Duodenal mucosa (tissue), 2 donors: ENCODE data around the gene PDS5A.
"Not testable (repeated sequence)": the region's sequence is repeated elsewhere in the genome, so short reads cannot be mapped to it uniquely, and the experiment has no call there.

Experiments used
- H3K27ac ChIP-seq: one replicate; pipeline ENCODE4 v1.7.0; 2013; ENCODE audit warnings: low read depth, low read length
- H3K27me3 ChIP-seq, 2 donors: one replicate each; pipeline ENCODE4 v1.7.0; 2013; ENCODE audit warnings: low read length in 2 of 2, control low read depth in 1 of 2; ENCODE audit not compliant: insufficient read depth in 2 of 2, control insufficient read depth in 1 of 2
- H3K36me3 ChIP-seq, 2 donors: one replicate each; pipeline ENCODE4 v1.7.0; 2013; ENCODE audit warnings: low read length in 2 of 2, control low read depth in 1 of 2; ENCODE audit not compliant: insufficient read depth in 2 of 2, control insufficient read depth in 1 of 2
- H3K4me1 ChIP-seq, 2 donors: one replicate each; pipeline ENCODE4 v1.7.0; 2013; ENCODE audit warnings: low read length in 2 of 2, control low read depth in 1 of 2; ENCODE audit not compliant: insufficient read depth in 2 of 2, control insufficient read depth in 1 of 2
- H3K4me3 ChIP-seq, 2 donors: one replicate each; pipeline ENCODE4 v1.7.0; 2013; ENCODE audit warnings: low read length in 2 of 2, low read depth in 1 of 2
- H3K9ac ChIP-seq, 2 donors: one replicate each; pipeline ENCODE4 v1.7.0; 2013; ENCODE audit warnings: low read length in 2 of 2, low read depth in 1 of 2
- H3K9me3 ChIP-seq, 2 donors: one replicate each; pipeline ENCODE4 v1.7.0; 2013; ENCODE audit warnings: low read length in 2 of 2, control low read depth in 1 of 2; ENCODE audit not compliant: control insufficient read depth in 1 of 2

The PDS5A gene

DNA sequence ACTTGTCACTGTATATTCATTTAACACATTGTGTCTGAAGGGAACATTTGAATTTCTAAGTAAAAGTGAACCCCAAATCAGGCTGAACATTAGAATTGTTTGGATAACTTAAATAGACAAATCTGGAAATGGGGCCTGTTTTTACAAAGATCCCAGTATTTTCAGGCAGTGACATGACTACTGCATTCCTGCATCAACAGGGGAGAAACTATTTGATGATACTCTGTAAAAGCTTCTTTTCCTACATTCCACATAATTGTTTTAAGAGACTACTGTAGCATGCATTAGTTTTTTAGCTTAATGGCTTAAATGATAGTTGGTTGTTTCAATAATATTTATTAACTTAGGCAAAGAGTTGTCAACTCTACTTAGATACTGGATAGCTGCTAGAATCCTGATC is 127.0 kb downstream of the PDS5A start:
- Histone ChIP-seq H3K27ac (no peak overlapping the region), H3K9me3 (peaks cover 0 to 3% of the 10 kb centered on the region in 2 donors), H3K9ac (no peak overlapping the region), H3K27me3 (no peaks in the 10 kb centered on the region), H3K4me1 (no peaks in the 10 kb centered on the region), H3K36me3 (peaks cover 0 to 36% of the 10 kb centered on the region in 2 donors), H3K4me3 (no peak overlapping the region)

DNA sequence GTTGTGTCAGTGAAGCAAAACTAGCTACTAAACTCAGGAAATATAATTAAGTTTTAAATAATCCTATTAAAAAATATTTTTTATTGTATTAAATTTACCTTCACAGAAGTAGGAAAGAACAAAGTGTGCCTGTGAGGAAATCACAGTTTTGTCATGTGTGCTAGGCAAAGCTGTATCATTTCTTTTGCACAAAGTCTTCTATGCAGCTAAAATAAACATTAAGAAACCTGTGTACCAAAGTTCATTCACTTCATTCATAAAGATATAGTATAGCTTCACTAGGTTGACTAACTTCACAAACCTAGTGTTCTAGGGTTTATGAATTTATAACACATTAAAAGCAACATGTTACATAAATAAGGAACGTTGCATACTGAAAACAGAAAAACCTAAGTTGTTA is 131.0 kb downstream of the PDS5A start:
- Histone ChIP-seq H3K27ac (no peak overlapping the region), H3K27me3 (no peaks in the 10 kb centered on the region), H3K9ac (no peak overlapping the region), H3K9me3 (no peaks in the 10 kb centered on the region), H3K36me3 (peaks cover 7 to 57% of the 10 kb centered on the region in 2 donors), H3K4me3 (no peak overlapping the region), H3K4me1 (no peaks in the 10 kb centered on the region)

DNA sequence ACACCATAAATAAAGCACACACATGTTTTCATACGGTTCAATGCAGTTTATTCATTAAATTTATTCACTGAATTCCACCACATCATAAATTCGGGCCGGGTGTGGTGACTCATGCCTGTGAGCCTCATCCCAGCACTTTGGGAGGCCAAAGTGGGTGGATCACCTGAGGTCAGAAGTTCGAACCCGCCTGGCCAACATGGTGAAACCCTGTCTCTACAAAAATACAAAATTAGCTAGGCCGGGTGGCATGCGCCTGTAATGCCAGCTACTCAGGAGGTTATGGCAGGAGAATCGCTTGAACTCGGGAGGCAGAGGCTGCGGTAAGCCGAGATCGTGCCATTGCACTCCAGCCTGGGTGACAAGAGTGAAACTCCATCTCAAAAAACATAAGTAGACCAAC is 131.6 kb downstream of the PDS5A start:
- H3K9me3 ChIP-seq, result no peaks in the 10 kb centered on the region
- no peak overlapping the region for H3K27ac ChIP-seq
- no peaks in the 10 kb centered on the region for H3K4me1 ChIP-seq
- H3K9ac ChIP-seq, result no peak overlapping the region
- no peaks in the 10 kb centered on the region for H3K27me3 ChIP-seq
- H3K36me3 ChIP-seq, result peaks cover 12 to 62% of the 10 kb centered on the region in 2 donors
- H3K4me3 ChIP-seq, result no peak overlapping the region

DNA sequence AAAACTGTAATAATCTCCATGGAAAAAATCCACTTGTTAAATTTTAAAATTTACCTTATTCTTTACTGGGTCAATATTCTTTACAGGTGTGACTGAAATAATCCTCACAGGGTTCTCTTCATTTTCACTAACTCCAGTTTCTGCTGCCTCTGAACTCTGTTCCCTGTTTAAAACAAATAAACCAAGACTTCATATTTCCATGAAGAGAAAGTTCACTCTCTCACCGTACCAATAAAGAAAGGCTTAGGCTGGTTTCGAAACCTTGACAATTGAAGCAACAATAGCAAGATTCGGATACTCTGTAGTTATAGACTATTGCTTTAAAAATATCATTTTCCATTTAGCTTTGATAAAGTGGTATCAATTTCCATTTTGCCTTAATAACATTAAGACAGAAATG is 135.8 kb downstream of the PDS5A start:
- no peak overlapping the region for H3K27ac ChIP-seq
- H3K4me1 ChIP-seq, result no peaks in the 10 kb centered on the region
- H3K9me3 ChIP-seq, result no peaks in the 10 kb centered on the region
- H3K36me3 ChIP-seq, result peaks cover 28 to 78% of the 10 kb centered on the region in 2 donors
- no peaks in the 10 kb centered on the region for H3K27me3 ChIP-seq
- H3K4me3 ChIP-seq, result no peak overlapping the region
- H3K9ac ChIP-seq, result no peak overlapping the region

DNA sequence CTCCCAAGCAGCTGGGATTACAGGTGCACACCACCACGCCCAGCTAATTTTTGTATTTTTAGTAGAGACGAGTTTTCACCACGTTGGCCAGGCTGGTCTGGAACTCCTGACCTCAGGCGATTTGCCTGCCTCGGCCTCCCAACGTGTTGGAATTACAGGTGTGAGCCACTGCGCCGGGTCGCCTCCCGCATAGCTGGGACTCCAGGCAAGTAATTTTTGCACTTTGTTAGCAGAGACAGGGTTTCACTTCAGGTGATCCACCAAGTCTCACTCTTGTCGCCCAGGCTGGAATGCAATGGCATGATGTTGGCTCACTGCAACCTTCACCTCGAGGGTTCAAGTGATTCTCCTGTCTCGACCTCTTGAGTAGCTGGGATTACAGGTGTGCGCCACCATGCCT is 137.2 kb downstream of the PDS5A start:
- H3K9ac ChIP-seq, H3K4me1 ChIP-seq, H3K27ac ChIP-seq, H3K9me3 ChIP-seq, H3K4me3 ChIP-seq, H3K27me3 ChIP-seq: not testable (repeated sequence)
- H3K36me3 ChIP-seq, result peaks cover 31 to 81% of the 10 kb centered on the region in 2 donors

DNA sequence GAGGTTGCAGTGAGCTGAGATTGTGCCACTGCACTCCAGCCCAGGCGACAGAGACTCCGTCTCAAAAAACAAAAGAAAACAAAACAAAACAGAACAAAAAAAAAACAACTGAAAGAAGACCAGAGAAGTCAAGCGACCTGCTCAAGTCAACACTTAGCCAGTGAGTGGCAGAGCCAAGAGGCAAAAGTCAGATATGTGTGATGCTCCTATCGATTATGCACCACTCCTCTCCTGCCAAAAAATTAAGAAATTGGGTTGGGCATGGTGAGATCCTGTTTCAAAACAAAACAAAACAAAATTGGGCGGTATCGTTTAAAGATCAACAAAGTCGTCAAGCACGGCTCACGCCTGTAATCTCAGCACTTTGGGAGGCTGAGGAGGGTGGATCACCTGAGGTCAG is 137.7 kb downstream of the PDS5A start:
- Histone ChIP-seq H3K36me3 (peaks cover 31 to 83% of the 10 kb centered on the region in 2 donors), H3K9ac (no peak overlapping the region), H3K9me3 (no peaks in the 10 kb centered on the region), H3K4me3 (no peak overlapping the region), H3K27me3 (no peaks in the 10 kb centered on the region), H3K4me1 (no peaks in the 10 kb centered on the region), H3K27ac (no peak overlapping the region)

DNA sequence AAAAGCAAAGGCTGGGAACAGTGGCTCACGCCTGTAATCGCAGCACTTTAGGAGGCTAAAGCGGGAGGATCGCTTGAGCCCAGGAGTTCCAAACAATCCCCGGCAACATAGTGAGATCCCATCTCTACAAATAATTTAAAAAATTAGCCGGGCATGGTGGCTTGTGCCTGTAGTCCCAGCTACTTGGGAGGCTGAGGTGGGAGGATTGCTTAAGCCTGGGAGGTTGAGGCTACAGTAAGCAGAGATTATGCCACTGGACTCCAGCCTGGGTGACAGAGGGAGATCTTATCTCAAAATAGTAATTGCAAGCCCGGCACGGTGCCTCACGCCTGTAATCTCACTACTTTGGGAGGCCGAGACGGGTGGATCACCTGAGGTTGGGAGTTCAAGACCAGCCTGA is 139.3 kb downstream of the PDS5A start:
- not testable (repeated sequence) for H3K4me3 ChIP-seq, H3K9me3 ChIP-seq, H3K9ac ChIP-seq, H3K27ac ChIP-seq, H3K4me1 ChIP-seq, H3K27me3 ChIP-seq
- H3K36me3 ChIP-seq, result peaks cover 31 to 86% of the 10 kb centered on the region in 2 donors

DNA sequence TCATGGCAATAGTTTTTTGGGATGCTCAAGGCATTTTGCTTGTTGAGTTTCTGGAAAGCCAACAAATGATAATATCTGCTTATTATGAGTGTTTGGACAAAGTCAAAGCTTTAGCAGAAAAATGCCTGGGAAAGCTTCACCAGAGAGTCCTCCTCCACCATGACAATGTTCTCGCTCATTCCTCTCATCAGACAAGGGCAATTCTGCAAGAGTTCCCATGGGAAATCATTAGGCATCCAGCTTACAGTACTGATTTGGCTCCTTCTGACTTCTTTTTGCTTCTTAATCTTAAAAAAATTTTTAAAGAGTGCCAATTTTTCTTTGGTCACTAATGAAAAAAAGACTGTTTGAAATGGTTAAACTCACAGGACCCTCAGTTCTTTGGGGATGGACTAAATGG is 143.4 kb downstream of the PDS5A start:
- H3K27ac ChIP-seq, result no peak overlapping the region
- no peaks in the 10 kb centered on the region for H3K4me1 ChIP-seq
- no peak overlapping the region for H3K4me3 ChIP-seq
- H3K9me3 ChIP-seq, result no peaks in the 10 kb centered on the region
- H3K27me3 ChIP-seq, result no peaks in the 10 kb centered on the region
- no peak overlapping the region for H3K9ac ChIP-seq
- H3K36me3 ChIP-seq, result peaks cover 23 to 71% of the 10 kb centered on the region in 2 donors

DNA sequence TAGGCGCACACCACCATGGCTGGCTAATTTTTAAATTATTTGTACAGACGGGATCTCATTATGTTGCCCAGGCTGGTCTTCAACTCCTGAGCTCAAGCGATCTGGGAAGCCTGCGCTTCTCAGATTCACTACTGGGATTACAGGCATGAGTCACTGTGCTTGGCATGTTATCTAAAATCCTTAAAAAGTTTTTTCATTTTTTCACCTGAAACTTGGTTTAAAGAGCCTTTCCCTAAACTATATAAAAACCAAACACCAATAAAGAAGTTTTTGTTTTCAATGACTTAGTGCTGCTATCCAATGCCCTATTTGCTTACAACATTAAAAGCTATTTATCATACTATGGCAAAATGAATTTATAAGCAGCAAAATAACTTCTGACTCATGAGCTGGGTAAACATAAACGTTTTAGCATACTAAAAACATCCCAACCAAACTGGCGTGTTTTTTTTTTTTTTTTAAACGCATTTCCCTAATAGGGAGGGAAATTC is 151.9 kb downstream of the PDS5A start:
- Histone ChIP-seq H3K9me3 (no peaks in the 10 kb centered on the region), H3K9ac (no peak overlapping the region), H3K4me1 (no peaks in the 10 kb centered on the region), H3K36me3 (peaks cover 3 to 46% of the 10 kb centered on the region in 2 donors), H3K27me3 (no peaks in the 10 kb centered on the region), H3K27ac (no peak overlapping the region), H3K4me3 (no peak overlapping the region)

DNA sequence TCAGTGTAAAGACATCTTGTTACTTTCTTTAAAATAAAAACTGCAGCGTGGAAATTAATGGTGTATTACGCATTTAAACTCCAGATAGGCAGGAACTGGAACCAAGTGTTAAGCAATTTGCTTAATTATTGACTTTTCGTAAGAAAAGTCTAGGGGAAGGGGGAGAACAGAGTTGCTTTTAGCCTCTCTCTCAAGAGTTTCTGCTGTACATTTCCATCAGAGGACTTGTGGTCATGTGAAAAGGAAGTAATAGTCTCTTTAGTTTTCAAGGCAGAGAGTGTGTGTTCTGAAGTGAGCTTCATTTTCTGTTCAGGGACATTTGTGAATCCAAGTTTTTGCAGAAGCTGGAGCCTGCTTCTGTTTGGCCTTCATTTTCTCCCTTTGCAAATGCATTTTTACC is 152.6 kb downstream of the PDS5A start:
- Histone ChIP-seq H3K27ac (no peak overlapping the region), H3K4me3 (no peak overlapping the region), H3K36me3 (peaks cover 0 to 40% of the 10 kb centered on the region in 2 donors), H3K9ac (no peak overlapping the region), H3K9me3 (no peaks in the 10 kb centered on the region), H3K27me3 (no peaks in the 10 kb centered on the region), H3K4me1 (no peaks in the 10 kb centered on the region)

DNA sequence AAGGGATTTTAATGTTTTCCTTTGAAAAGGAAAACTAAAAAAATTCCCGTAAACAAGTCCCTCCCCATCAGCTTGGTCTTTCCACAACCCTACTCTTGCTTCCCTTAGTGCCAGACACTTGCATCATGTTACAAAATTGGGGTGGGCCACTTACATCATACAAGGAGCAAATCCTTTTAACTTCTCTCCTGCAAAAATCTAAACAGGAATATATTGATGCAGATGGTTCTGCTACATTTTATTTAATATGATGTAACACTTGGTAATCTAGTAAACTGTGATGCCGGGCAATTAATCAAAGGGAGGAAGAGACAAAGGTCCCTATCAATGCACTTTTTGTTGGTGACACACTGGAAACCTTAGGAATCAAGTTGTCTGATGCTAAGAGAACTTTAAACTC is 154.5 kb downstream of the PDS5A start:
- no peak overlapping the region for H3K4me3 ChIP-seq
- H3K4me1 ChIP-seq, result no peaks in the 10 kb centered on the region
- no peaks in the 10 kb centered on the region for H3K27me3 ChIP-seq
- no peak overlapping the region for H3K27ac ChIP-seq
- H3K36me3 ChIP-seq, result peaks cover 0 to 25% of the 10 kb centered on the region in 2 donors
- H3K9ac ChIP-seq, result no peak overlapping the region
- no peaks in the 10 kb centered on the region for H3K9me3 ChIP-seq
